HCT116 (cell line): ENCODE results near the gene DDX10. TPM values are rescaled to one million over a fixed set of nuclear protein-coding genes. Genes with fewer than 3 reads are reported as not detected.

ENCODE experiments used
- ATAC-seq: fragments of 200-7000 bp; cut with Tn5 transposase; 2 replicates; pipeline ENCODE4 v1.9.1; 2020; ENCODE audit warnings: mild to moderate bottlenecking, moderate library complexity
- BruUV-seq: library from RNA; stranded (reverse); fragments of 400-500 nt; replicated peaks from 2 replicates; lab custom pipeline; 2021; lab: Mats Ljungman, UMichigan
- CTCF ChIA-PET: fragments of 300-600 bp; sonication (Branson Sonifier 250); formaldehyde crosslinking; loops from one replicate; lab custom pipeline; 2021; ENCODE audit warnings: antibody characterized with exemption; lab: Charles Lee
- POLR2A ChIA-PET: fragments of 300-600, 350-600 bp; sonication (Branson Sonifier 250); formaldehyde crosslinking; loops from one replicate; lab custom pipeline; 2021; ENCODE audit warnings: antibody characterized with exemption; lab: Charles Lee
- RAD21 ChIA-PET, 2 experiments: fragments of 300-600 bp; sonication (Branson Sonifier 250); formaldehyde crosslinking; loops; one replicate each; lab custom pipeline; 2023; ENCODE audit warnings: low total read pairs in 2 of 2; ENCODE audit not compliant: uncharacterized antibody in 2 of 2, unreplicated experiment in 2 of 2, low non-redundant PET in 1 of 2; lab: Charles Lee
- DNase-seq: peaks from one replicate; pipeline ENCODE4 v3.0.0-alpha.2; 2010; ENCODE audit warnings: low read depth, low spot score
- H2AFZ ChIP-seq: fragments of 200-600 bp; shearing (Covaris generic), sonication (generic); 2 replicates; pipeline ENCODE4 v1.6.1; 2017; ENCODE audit warnings: low read depth, mixed run types, mixed read lengths, antibody characterized with exemption, low read length; ENCODE audit not compliant: poor library complexity, severe bottlenecking
- H3K27ac ChIP-seq: 2 replicates; pipeline ENCODE4 v1.5.1; 2012; ENCODE audit warnings: low read depth, low read length
- H3K27me3 ChIP-seq: fragments of 200-600 bp; sonication (generic); 2 replicates; pipeline ENCODE4 v1.6.1; 2016; ENCODE audit warnings: mixed run types, low read length, mixed read lengths; ENCODE audit not compliant: insufficient read depth
- H3K36me3 ChIP-seq, 2 experiments: fragments of 200-500 bp in 1 of 2; fragments of 200-600 bp in 1 of 2; sonication (Bioruptor generic) in 1 of 2; sonication (generic) in 1 of 2; 2 replicates each; pipeline versions ENCODE4 v1.5.1 to v1.6.1; 2014 to 2016; ENCODE audit warnings: low read length in 2 of 2, inconsistent platforms in 1 of 2, mixed read lengths in 1 of 2, mixed run types in 1 of 2; ENCODE audit not compliant: insufficient read depth in 2 of 2, control insufficient read depth in 1 of 2
- H3K4me1 ChIP-seq, 2 experiments: fragments of 200-600 bp in 1 of 2; sonication (generic) in 1 of 2; 2 replicates each; pipeline versions ENCODE4 v1.5.1 to v1.6.1; 2012 to 2017; ENCODE audit warnings: low read length in 2 of 2, inconsistent platforms in 1 of 2, mild to moderate bottlenecking in 1 of 2, mixed read lengths in 1 of 2, mixed run types in 1 of 2, moderate library complexity in 1 of 2; ENCODE audit not compliant: insufficient read depth in 2 of 2, control insufficient read depth in 1 of 2
- H3K4me2 ChIP-seq: fragments of 200-600 bp; sonication (generic); 2 replicates; pipeline ENCODE4 v1.6.1; 2017; ENCODE audit warnings: mixed run types, low read length, mixed read lengths
- H3K4me3 ChIP-seq, 2 experiments: fragments of 200-600 bp in 1 of 2; sonication (generic) in 1 of 2; replicated peaks in 1 of 2; 2 replicates each; pipeline ENCODE4 v1.5.1; 2011 to 2016; ENCODE audit warnings: low read length in 2 of 2, control low read depth in 1 of 2, low read depth in 1 of 2, mild to moderate bottlenecking in 1 of 2, mixed read lengths in 1 of 2, mixed run types in 1 of 2
- H3K79me2 ChIP-seq: fragments of 200-600 bp; sonication (generic); 2 replicates; pipeline ENCODE4 v1.6.1; 2017; ENCODE audit warnings: mild to moderate bottlenecking, mixed run types, low read length, moderate library complexity, mixed read lengths; ENCODE audit not compliant: insufficient read depth
- H3K9ac ChIP-seq: fragments of 200-600 bp; sonication (generic); 2 replicates; pipeline ENCODE4 v1.6.1; 2016; ENCODE audit warnings: low read length, mixed read lengths
- H3K9me2 ChIP-seq: fragments of 200-600 bp; sonication (generic), shearing (Covaris generic); 2 replicates; pipeline ENCODE4 v1.6.1; 2017; ENCODE audit warnings: mixed run types, mild to moderate bottlenecking, moderate library complexity; ENCODE audit not compliant: insufficient read depth
- H3K9me3 ChIP-seq, 2 experiments: fragments of 200-500 bp in 1 of 2; fragments of 200-600 bp in 1 of 2; sonication (Bioruptor generic) in 1 of 2; sonication (generic) in 1 of 2; 2 replicates each; pipeline ENCODE4 v1.6.1; 2014 to 2017; ENCODE audit warnings: low read length in 2 of 2, mixed read lengths in 2 of 2, inconsistent platforms in 1 of 2, low read depth in 1 of 2, mild to moderate bottlenecking in 1 of 2, mixed run types in 1 of 2, moderate library complexity in 1 of 2; ENCODE audit not compliant: control insufficient read depth in 1 of 2, insufficient read depth in 1 of 2
- H4K20me1 ChIP-seq: fragments of 200-600 bp; sonication (generic), shearing (Covaris generic); 2 replicates; pipeline ENCODE4 v1.6.1; 2017; ENCODE audit warnings: mixed run types, mild to moderate bottlenecking, moderate library complexity; ENCODE audit not compliant: insufficient read depth
- ATF3 ChIP-seq: IDR thresholded peaks from 2 replicates; pipeline ENCODE4 v1.6.1; 2012
- EGR1 ChIP-seq: IDR thresholded peaks from 2 replicates; pipeline ENCODE4 v1.6.1; 2012; ENCODE audit warnings: low read depth
- EZH2phosphoT487 ChIP-seq: fragments of 200-600 bp; IDR thresholded peaks from 2 replicates; pipeline ENCODE4 v1.6.1; 2018; ENCODE audit warnings: antibody characterized with exemption, borderline replicate concordance
- FOSL1 ChIP-seq: IDR thresholded peaks from 2 replicates; pipeline ENCODE4 v1.6.1; 2012; ENCODE audit warnings: low read depth
- JUND ChIP-seq: IDR thresholded peaks from 2 replicates; pipeline ENCODE4 v1.6.1; 2012
- SP1 ChIP-seq: IDR thresholded peaks from 2 replicates; pipeline ENCODE4 v1.6.1; 2012; ENCODE audit warnings: low read depth
- SRF ChIP-seq: IDR thresholded peaks from 2 replicates; pipeline ENCODE4 v1.6.1; 2012; ENCODE audit warnings: low read depth
- ZFX ChIP-seq: fragments of 450-650 bp; IDR thresholded peaks from 2 replicates; pipeline ENCODE4 v1.6.1; 2017
- ZNF274 ChIP-seq: fragments of 200-500 bp; sonication (Bioruptor generic); IDR thresholded peaks from 2 replicates; pipeline ENCODE4 v1.6.1; 2014; ENCODE audit warnings: mild to moderate bottlenecking, low read depth, low read length, inconsistent platforms
- intact Hi-C: fragments of 100-400 bp; cut with micrococcal nuclease; formaldehyde crosslinking; loops from 2 replicates; pipeline ENCODE4 v1.10.0; 2022
- total RNA-seq: library from RNA; stranded (reverse); gene quantifications from one replicate; pipeline ENCODE4 v1.2.1, GENCODE V29; 2021; ENCODE audit not compliant: unreplicated experiment

The DDX10 gene
- total RNA-seq, 1 experiment from 2014 or later = 66.5 TPM

GRCh38 chr11:108854346-108854745 lies 189.5 kb downstream of the DDX10 start:
- TF ChIP-seq EGR1 (no peak), ATF3 (no peak), EZH2phosphoT487 (no peak), JUND (no peak), FOSL1 (no peak), SRF (no peak), SP1 (no peak)
- TF ChIP-seq, all 23 proteins: peak for 0
- no peaks in the 10 kb centered on the region for H3K9me2 ChIP-seq
- H3K27ac ChIP-seq = no peak overlapping the region; the same call in 1 of the 2 replicates
- no peaks in the 10 kb centered on the region for H4K20me1 ChIP-seq
- H3K27me3 ChIP-seq = no peaks in the 10 kb centered on the region
- ChIA-PET POLR2A (no interaction called here), RAD21 (no interaction called here), CTCF (no interaction called here)
- ATAC-seq = no peak
- H3K9ac ChIP-seq = no peak overlapping the region
- DNase-seq = no peak
- no peaks in the 10 kb centered on the region for H3K36me3 ChIP-seq
- intact Hi-C loops = no loop called here
- H3K4me1 ChIP-seq = peaks cover 10 to 18% of the 10 kb centered on the region in 2 experiments; a peak in 2 of 4 replicates
- H3K4me2 ChIP-seq = no peak overlapping the region
- no peaks in the 10 kb centered on the region for H3K9me3 ChIP-seq
- no peak overlapping the region for H3K4me3 ChIP-seq
- H2AFZ ChIP-seq = no peak overlapping the region
- no TSS peak for BruUV-seq
- H3K79me2 ChIP-seq = no peaks in the 10 kb centered on the region; the same call in 1 of the 2 replicates

DNA sequence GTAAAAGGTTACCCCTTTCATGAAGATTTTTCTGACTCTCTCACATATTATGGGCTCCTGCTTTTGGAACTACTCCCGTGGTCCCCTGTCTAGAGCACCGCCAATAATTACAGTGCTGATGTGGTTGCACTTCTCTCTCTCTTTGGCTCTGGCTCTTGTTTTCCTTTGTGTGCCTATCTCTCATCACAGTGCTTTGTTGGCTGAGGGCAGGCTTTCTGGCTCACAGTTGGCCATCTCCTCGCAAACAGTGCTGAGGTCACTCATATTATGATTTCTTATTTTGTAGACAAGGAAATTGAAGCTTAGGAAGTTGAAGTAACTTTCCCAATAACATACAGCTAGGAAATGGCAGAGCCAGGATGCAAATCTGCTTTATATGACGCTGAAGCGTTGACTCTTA lies 192.5 kb downstream of the DDX10 start:
- Histone ChIP-seq H3K36me3 (no peaks in the 10 kb centered on the region), H3K9ac (no peak overlapping the region), H3K9me3 (no peaks in the 10 kb centered on the region), H3K27me3 (no peaks in the 10 kb centered on the region), H3K27ac (no peak overlapping the region), H3K79me2 (peaks cover 3% of the 10 kb centered on the region; the same call in 1 of the 2 replicates), H2AFZ (no peak overlapping the region), H3K4me1 (peaks cover 10 to 18% of the 10 kb centered on the region in 2 experiments; a peak in 2 of 4 replicates), H3K4me2 (no peak overlapping the region), H4K20me1 (no peaks in the 10 kb centered on the region), H3K4me3 (no peak overlapping the region), H3K9me2 (no peaks in the 10 kb centered on the region)
- RAD21 ChIA-PET = no interaction called here
- intact Hi-C loops = no loop called here
- BruUV-seq = no TSS peak
- ATAC-seq = no peak
- CTCF ChIA-PET = no interaction called here
- POLR2A ChIA-PET = no interaction called here
- no peak for TF ChIP-seq ZFX
- TF ChIP-seq ZNF274 = no peak
- no peak for DNase-seq
